GM19240 (cell line): ENCODE data around the gene CDHR1.

Experiments used
- DNase-seq: peaks from one replicate; pipeline ENCODE4 v3.0.0; 2011; ENCODE audit warnings: low spot score; ENCODE audit not compliant: insufficient read length

Gene CDHR1

DNA sequence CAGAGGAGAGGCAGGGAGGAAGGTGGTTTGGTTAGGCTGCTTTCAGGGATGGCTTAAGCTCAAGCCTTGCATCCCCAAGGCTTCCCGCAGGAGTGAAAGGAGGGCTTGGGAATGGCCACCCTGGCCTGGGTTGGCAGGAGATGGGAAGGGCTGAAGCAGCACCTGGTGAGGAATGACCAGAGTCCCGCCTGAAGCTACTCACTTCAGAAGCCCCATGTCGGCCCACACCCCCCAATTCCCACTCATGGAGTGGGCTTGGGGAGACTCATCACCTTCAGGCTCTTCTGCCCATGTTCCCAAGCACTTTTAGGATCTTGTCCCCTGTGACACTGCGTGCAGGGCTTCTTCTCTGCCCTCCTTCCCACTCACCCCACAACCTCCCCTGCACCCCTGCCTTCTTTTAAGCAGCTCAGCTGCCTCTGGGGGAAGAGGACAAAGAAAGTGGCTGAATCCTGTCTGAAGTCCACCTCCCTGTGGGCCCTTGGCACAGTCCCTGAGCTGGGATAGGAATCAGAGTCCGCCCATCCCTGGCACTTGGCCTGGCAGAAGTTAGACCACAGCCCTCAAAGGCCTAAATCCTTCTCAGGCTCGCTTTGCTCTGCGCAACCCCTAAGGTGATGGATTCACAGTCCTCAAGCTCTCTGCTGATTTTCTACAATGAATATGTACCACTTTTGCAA, 67.0 kb downstream of the CDHR1 start:
- DNase-seq, result no peak

DNA sequence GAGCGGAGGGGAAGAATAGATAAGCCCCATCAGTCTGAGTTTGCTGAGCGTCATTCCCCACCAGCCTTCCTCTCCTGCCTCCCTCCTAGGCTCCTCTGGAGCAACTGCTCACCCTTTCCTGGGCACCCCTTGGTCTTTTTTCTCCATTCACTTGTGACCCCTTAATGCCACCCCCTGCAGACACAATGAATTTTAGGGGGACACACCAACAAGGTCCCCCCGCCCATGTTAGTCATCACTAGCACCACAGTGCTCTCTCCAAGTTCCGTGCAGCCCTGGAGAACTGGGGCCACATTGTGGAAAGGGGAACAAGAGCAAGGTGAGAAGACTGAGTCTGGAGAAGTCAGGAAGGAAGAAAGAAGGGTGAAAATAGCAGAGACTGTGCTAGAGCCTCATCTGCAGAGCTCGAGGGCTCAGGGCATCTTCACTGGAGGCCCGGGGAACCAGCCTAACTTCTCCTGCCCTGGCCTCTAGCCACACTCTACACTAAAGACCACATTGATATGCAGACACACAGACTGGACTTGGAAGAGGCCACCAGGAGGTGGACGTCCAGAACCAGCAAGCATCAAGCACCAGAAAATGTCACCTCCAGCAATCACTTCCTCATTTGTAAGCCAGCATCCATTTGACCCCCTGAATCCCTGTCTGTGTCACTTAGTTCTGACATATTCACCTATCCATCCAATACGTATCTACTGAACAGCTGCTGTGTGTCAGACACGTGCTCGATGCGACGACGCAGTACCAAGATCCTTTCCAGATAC, 68.0 kb downstream of the CDHR1 start:
- no peak for DNase-seq

DNA sequence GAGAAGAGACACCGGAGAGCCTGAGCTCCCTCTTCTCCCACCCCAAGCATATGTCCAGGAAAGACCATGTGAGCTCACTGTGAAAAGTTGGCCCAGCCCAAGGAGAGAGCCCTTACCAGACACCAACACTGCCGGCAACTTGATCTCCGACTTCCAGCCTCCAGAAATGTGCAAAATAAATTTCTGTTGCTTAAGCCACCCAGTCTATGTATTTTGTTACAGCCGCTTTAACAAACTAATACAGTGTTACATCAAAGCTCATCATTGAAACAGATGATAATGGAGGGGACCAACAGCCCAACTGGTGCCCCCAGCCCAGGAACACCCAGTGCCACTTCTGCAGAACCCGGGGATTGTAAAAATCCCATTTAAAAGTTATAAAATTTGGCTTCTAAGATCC, 69.4 kb downstream of the CDHR1 start:
- no peak for DNase-seq

DNA sequence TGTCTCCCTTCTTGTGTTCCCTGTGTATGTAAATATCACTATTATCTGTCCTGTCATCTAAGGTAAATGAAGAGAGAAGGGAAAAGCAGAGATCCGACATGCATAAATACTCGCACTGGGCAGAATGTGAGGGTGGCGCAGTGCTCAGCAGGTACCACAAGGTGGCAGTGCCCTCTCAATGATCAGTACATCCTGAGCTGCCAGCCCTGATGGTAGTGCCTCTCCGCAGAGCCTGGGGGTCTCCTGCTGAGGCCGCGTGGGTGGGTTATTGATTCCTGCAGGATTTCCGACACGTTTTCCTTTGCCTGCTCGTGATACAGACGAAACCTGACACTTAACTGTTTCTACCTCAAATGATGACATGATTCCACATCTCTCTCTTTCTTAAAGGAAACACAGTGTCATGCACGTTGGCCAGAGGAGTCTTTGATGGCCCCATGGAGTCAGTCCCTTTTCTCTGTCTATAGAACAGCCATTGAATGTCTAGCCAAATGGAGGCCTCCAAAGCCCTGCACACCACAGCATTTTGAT, 70.3 kb downstream of the CDHR1 start:
- DNase-seq, result peak; percentile 59

DNA sequence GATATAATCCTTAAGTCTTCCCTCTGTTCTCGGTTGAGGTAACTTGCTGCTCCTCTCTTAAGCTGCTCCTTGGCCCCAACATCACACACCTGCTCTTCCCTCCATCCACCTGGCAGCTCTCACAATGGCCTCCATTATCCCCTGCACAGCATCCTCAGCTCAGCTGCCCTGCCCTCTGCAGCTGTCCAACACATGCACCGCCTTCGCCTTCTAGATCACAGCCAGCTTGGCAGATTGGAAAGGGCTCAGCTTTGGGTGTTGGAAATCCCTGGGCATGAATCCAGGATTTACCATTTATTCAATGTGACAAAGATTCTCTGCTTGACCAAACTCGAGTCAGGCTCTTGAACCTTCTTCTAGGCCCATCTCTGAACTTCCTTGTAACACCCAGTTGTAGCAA, 71.1 kb downstream of the CDHR1 start:
- DNase-seq, result no peak

DNA sequence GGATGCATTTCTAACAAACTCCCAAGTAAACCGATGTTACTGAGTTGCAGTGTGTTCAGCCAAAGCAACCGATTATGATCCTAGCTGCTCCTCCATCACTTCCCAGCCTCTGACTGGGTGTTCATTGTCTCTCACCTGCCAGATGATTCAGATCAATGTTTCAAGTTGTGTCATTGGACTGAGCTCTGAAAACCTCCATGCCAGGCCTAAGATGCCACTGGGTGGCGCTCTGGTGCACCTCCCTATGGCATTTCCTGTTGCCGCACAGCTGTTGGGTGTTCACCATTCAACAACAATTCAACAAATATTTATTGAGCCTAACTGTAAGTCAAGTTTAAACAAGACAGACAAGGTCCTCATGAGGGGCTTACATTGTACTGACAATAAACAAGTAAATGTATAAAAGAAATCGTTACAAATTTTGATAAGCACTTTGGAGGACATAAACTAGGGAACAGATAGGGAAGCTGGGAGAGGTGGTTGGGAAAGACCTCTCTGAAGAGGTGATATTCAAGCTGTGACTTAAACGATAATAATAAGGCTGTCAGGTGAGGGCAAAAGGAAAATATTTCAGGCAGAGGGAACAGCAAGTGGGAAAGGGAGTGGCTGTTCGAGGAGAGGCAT, 73.3 kb downstream of the CDHR1 start:
- peak; percentile 21 for DNase-seq

DNA sequence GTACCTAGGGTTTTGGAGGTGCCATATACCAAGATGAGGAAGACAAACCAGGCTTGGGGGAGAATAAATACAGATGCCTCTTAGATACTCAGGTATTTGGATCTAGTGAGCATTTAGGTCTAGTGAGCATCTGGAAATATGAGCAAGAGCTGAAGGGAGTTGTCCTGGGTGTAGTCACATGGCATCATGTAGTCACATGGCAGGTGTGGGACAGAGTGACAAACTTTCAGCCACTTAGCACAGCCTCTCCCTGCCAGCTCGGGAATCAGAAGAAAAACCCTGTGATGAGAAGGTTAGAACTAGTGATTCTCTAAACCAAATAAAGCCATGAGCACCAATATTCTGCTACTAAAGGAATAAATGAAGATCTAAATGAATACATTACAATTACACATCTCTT, 74.8 kb downstream of the CDHR1 start:
- DNase-seq, result no peak
